Islet precursor cell (in vitro differentiated cells): ENCODE results near the gene FER.
A peak's percentile ranks its signal among the peaks of the same experiment; 100 is the strongest.

Experiments
- DNase-seq: peaks from one replicate; pipeline ENCODE4 v3.0.0-alpha.2; 2018

The FER gene

DNA sequence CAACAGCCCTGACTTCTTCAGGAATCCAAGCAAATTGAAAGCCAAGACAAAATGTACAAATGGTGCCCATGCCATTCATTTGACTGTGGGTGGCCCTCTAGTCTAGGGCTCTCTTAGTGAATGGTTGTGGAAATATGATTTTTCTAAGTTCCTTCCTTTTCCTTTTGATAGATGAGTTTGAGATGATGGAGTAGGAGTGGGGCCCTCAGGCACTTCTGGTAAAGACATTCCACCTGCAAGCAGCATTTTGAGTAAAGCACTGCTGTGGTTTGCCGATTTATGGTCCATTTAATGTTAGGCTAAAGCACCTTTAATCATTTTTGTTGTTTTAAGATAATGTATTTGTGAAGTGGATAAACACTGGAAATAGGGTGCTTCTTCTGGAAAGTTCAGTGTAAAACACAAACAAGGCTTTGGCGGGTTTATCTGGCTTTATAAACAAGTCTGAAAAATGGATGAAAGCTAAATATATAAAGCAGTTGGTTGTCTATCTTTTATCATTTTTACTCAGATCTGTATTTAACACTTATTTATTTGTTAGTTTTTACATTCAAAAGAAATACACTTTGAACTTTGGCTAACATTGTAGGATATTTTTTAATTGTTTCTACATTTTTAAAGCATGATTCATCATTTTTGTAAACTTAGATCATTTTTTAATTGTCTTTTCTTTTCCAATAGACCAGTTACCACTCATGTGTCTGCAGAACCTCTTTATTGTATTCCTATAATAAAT lies 448.6 kb downstream of the FER start:
- no peak for DNase-seq

- no peak for DNase-seq
Observed at GRCh38 chr5:109196823-109197160, 449.1 kb downstream of the FER start.

- peak; percentile 59 for DNase-seq
Observed at GRCh38 chr5:109199289-109199688, 451.6 kb downstream of the FER start.

DNA sequence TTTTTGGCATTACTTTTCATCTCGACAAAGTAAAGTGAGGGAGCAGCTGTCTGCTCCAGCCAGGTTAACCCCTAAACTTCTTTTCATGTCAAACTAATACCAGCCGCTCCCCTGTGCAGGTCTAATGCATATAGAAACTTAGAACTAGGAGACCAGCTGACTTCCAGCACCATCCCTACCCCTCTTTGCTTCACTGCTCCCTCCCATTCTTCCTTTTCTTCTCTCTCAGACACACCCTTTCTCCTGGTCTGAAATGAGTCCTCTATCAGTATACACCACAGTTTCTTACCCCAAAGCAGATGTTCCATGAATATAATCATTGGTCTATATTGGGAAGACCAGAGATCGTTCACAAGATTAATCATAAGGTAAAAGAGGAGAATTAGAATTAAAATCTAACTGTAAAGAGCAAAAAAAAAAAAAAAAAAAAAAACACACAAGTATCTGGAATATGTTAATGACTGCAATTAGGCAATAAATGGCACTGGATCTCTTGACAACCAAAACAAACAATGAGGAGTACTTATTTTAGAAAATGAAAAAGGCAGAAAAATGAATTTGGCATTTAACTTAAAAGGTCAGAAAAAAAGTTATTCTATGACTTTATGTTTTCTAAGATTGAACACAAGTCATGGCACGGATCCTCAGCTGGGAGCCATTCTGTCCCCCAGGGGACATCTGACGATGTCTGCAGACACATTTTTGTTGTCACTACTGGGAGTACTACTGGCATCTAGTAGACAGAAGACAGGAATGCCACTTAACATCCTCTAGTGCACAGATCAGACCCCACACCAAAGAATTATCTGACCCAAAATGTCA lies 452.3 kb downstream of the FER start:
- DNase-seq: no peak

GRCh38 chr5:109215040-109215439 lies 467.3 kb downstream of the FER start:
- DNase-seq: no peak

DNA sequence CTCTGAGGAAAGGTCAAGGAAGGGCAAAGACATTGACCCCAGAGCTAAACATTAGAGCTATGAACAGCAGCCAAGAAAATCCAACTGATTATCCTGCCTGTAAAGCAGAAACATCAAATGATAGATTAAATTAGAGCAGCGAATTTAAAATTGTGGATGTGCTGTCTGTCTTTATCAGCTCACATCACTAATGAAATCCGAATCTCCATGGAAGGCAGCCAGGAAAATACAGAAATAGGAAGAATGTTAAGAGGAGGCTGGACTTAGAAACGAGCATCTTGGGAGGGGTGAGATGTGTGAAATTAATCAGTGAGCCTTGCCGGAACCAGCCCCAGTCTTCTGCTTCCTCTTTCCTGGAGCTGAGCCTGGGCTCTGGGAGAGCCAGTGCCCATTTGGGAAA lies 471.1 kb downstream of the FER start:
- no peak for DNase-seq

DNA sequence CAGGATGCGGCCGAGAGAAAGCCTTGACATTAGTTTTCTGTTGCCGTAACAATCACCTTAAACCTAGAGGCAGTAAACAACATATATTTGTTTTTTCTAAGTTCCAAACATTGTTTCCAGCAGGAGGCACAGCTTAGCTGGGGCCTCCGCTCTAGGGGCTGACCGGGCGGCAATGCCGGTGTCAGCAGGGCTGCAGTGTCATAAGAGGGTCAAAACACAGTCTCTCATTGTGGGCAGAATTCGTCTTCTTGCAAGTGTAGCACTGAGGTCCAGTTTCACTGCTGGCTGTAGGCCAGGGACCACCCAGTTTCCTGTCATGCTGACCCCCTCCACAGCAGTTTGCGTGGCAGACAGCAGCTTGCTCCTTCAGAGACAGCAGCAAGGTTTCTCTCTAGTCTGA lies 475.8 kb downstream of the FER start:
- DNase-seq: no peak

GRCh38 chr5:109224276-109224882 lies 476.7 kb downstream of the FER start:
- no peak for DNase-seq

DNA sequence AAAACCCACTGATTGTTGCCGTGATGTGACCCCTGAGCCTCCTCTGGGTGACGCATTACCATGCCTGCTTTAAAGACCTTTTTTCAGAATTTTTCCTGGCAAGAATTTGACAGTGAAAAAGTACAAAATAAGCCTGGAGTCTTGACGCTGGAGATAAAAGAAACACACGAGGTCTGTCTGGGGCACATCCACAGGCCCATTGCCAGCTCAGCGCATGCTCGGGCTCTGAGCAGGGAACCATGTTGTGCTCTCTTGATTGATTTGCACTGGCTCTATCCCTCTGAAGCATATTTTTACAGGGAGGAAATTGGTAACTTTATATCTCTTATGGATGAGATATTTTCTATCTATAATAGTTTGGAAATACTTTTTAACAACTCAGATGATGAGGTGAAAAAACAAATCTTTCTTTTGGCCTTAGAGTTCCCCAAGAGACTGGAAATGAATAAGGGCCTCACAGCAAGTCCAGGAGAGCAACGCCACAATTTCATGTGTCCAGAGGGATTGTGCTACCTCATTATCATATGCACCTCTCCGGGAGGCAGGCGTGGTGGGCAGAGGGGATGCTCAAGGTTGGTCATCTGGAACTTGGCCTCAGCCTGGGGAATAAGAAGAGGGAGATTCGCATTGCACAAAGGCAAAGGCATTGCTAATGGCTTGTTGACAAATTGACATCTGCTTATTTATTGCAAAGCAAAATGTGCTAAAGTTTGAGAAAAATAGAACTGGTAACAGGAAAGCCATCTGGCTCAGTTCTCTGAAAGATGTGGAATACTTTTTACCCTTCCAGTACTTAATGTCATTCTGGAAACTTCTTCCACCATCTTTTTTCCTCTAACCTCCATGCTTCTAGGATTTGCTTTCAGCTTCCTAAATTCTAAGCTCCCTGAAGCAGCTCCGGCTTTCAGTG lies 478.3 kb downstream of the FER start:
- no peak for DNase-seq

GRCh38 chr5:109230369-109230768 lies 482.7 kb downstream of the FER start:
- DNase-seq: no peak

- DNase-seq: no peak
Observed at GRCh38 chr5:109231331-109231730, 483.6 kb downstream of the FER start.

DNA sequence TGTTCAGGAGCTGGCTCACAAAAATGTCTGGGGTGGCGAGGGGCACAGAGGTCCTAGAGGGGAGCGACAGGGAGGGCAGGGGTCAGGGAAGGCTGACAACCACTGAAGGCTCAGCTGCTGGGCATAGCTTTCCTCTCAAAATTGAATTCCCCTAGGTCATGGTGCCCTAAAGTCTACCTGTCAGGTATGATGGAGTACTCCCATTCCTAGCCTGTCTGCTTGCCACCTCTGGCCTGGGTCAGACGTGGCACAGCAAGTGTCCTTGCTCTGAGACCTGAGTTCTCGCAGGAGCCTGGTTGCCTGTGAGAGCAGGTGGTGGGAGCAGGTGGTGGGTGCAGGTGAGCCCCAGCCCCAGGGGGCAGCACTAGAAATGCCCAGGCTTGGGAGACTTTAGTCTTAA lies 486.7 kb downstream of the FER start:
- DNase-seq: no peak

GRCh38 chr5:109239456-109239855 lies 491.8 kb downstream of the FER start:
- DNase-seq: peak; percentile 87

- no peak for DNase-seq
Observed at GRCh38 chr5:109242518-109242917, 494.8 kb downstream of the FER start.

DNA sequence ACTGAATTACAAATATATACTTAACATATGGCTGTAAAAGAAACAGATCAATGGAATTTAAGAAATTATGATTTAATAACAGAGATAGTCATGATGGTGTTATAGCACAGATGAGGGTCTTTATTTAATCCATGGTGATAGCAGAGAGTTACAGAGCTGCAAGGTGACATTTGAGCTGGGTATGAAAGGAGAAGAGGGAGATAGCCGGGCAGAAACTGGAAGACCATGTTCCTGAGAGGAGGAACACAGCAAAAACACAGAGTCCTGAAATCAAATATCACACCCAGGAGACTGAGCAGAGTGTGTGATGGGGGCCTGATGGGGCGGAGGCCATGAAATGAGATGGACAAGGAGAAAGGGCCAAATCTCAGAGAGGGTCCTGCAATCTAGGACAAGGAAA lies 498.7 kb downstream of the FER start:
- no peak for DNase-seq
